CD4-positive, alpha-beta T cell treated with Interleukin-6 for 4 hours (primary cell): ENCODE results near the gene C10orf53.

Experiments used
- DNase-seq: peaks from one replicate; pipeline ENCODE4 v3.0.0-alpha.2; 2020; ENCODE audit warnings: mixed read lengths

Gene C10orf53

GRCh38 chr10:49739426-49739825 is 60.0 kb downstream of the C10orf53 start:
- no peak for DNase-seq

- no peak for DNase-seq
Observed at GRCh38 chr10:49740346-49741107, 61.1 kb downstream of the C10orf53 start.

- no peak for DNase-seq
Observed at GRCh38 chr10:49741108-49741995, 61.9 kb downstream of the C10orf53 start.

- no peak for DNase-seq
Observed at GRCh38 chr10:49742683-49743463, 63.4 kb downstream of the C10orf53 start.

GRCh38 chr10:49743464-49744075 is 64.1 kb downstream of the C10orf53 start:
- no peak for DNase-seq

- no peak for DNase-seq
Observed at GRCh38 chr10:49744091-49744685, 64.7 kb downstream of the C10orf53 start.

GRCh38 chr10:49744924-49745605 is 65.6 kb downstream of the C10orf53 start:
- DNase-seq, result no peak

- no peak for DNase-seq
Observed at GRCh38 chr10:49745756-49746155, 66.3 kb downstream of the C10orf53 start.

- no peak for DNase-seq
Observed at GRCh38 chr10:49746626-49747302, 67.3 kb downstream of the C10orf53 start.
